ENCODE measurements around the gene TRAFD1.
"Not testable (repeated sequence)": the region's sequence is repeated elsewhere in the genome, so short reads cannot be mapped to it uniquely, and the experiment has no call there.

Gene TRAFD1

GRCh38 chr12:112116232-112117060, 8.9 kb upstream of the TRAFD1 start:
- DNase-seq, result no peak

GRCh38 chr12:112117685-112118084, 7.7 kb upstream of the TRAFD1 start:
- DNase-seq, result no peak

- DNase-seq, result no peak
These were observed 3.4 kb upstream of the TRAFD1 start for GRCh38 chr12:112121780-112122565.

- no peak for DNase-seq
These were observed 2.3 kb upstream of the TRAFD1 start for GRCh38 chr12:112122823-112123690.

- DNase-seq, result no peak
These were observed 476 bp upstream of the TRAFD1 start for GRCh38 chr12:112124918-112125249.

- no peak for DNase-seq
These were observed 659 bp downstream of the TRAFD1 start for GRCh38 chr12:112126000-112126438.

GRCh38 chr12:112126911-112127310, 1.6 kb downstream of the TRAFD1 start:
- no peak for DNase-seq

GRCh38 chr12:112130441-112130998, 5.2 kb downstream of the TRAFD1 start:
- DNase-seq, result no peak

GRCh38 chr12:112131686-112132085, 6.3 kb downstream of the TRAFD1 start:
- no peak for DNase-seq

- no peak for DNase-seq
These were observed 8.1 kb downstream of the TRAFD1 start for GRCh38 chr12:112133418-112133817.

GRCh38 chr12:112134731-112135130, 9.4 kb downstream of the TRAFD1 start:
- DNase-seq, result no peak

GRCh38 chr12:112140728-112141127, 15.4 kb downstream of the TRAFD1 start:
- no peak for DNase-seq

- DNase-seq, result no peak
These were observed 20.8 kb downstream of the TRAFD1 start for GRCh38 chr12:112146123-112146522.

GRCh38 chr12:112148031-112148513, 22.7 kb downstream of the TRAFD1 start:
- no peak for DNase-seq

- no peak for DNase-seq
These were observed 24.2 kb downstream of the TRAFD1 start for GRCh38 chr12:112149596-112149995.

- DNase-seq, result no peak
These were observed 26.6 kb downstream of the TRAFD1 start for GRCh38 chr12:112151766-112152541.

- no peak for DNase-seq
These were observed 28.0 kb downstream of the TRAFD1 start for GRCh38 chr12:112153181-112153892.

- no peak for DNase-seq
These were observed 28.5 kb downstream of the TRAFD1 start for GRCh38 chr12:112153893-112154219.

GRCh38 chr12:112158461-112159145, 33.2 kb downstream of the TRAFD1 start:
- not testable (repeated sequence) for DNase-seq

- DNase-seq, result no peak
These were observed 33.8 kb downstream of the TRAFD1 start for GRCh38 chr12:112159146-112159541.

- DNase-seq, result no peak
These were observed 35.3 kb downstream of the TRAFD1 start for GRCh38 chr12:112160611-112161010.

Data from NCI-H1048 (cell line).